WTC11 (cell line): Measurements from ENCODE around the gene MYO18A. TPM values are rescaled to one million over a fixed set of nuclear protein-coding genes. Genes with fewer than 3 reads are reported as not detected.

Experiments
- ATAC-seq: fragments of 200-7000 bp; cut with Tn5 transposase; 2 replicates; pipeline ENCODE4 v1.10.0; 2021; ENCODE audit warnings: mild to moderate bottlenecking, moderate library complexity
- CTCF ChIA-PET: fragments of 300-600 bp; sonication (Branson Sonifier 250); formaldehyde crosslinking; loops from one replicate; lab custom pipeline; 2021; ENCODE audit warnings: antibody characterized with exemption; lab: Charles Lee
- POLR2A ChIA-PET: fragments of 350-600 bp; sonication (Branson Sonifier 250); formaldehyde crosslinking; loops from one replicate; lab custom pipeline; 2021; ENCODE audit warnings: antibody characterized with exemption; lab: Charles Lee
- DNase-seq: peaks from one replicate; pipeline ENCODE4 v3.0.0; 2021; ENCODE audit warnings: low spot score
- H3K27ac Mint-ChIP-seq: 2 replicates; pipeline ENCODE4 v1.8.0; 2021; ENCODE audit warnings: mixed read lengths
- H3K27me3 Mint-ChIP-seq: 2 replicates; pipeline ENCODE4 v1.8.0; 2021; ENCODE audit warnings: low read depth, mild to moderate bottlenecking, moderate library complexity, mixed read lengths
- H3K36me3 Mint-ChIP-seq: 2 replicates; pipeline ENCODE4 v1.8.0; 2021; ENCODE audit warnings: mixed read lengths
- H3K4me1 Mint-ChIP-seq: 2 replicates; pipeline ENCODE4 v1.8.0; 2022; ENCODE audit warnings: mixed read lengths
- H3K4me3 Mint-ChIP-seq: 2 replicates; pipeline ENCODE4 v1.8.0; 2021; ENCODE audit warnings: mild to moderate bottlenecking, moderate library complexity, mixed read lengths
- H3K9me3 Mint-ChIP-seq: 2 replicates; pipeline ENCODE4 v1.8.0; 2021; ENCODE audit warnings: mixed read lengths
- CREB1 ChIP-seq: sonication (generic); formaldehyde crosslinking; IDR thresholded peaks from 2 replicates; pipeline ENCODE4 v1.8.0; 2023; ENCODE audit warnings: mild to moderate bottlenecking, missing genetic modification reagents
- E2F4 ChIP-seq: sonication (generic); formaldehyde crosslinking; IDR thresholded peaks from 2 replicates; pipeline ENCODE4 v1.8.1; 2022; ENCODE audit warnings: low read depth, mild to moderate bottlenecking, moderate library complexity, missing genetic modification reagents, borderline replicate concordance
- E2F5 ChIP-seq: sonication (generic); formaldehyde crosslinking; IDR thresholded peaks from 2 replicates; pipeline ENCODE4 v1.8.1; 2022; ENCODE audit warnings: mild to moderate bottlenecking, moderate library complexity, missing genetic modification reagents
- GRHL2 ChIP-seq: fragments of 250-450 bp; sonication (Bioruptor Pico); IDR thresholded peaks from 2 replicates; pipeline ENCODE4 v1.8.0; 2022; ENCODE audit warnings: mild to moderate bottlenecking, moderate library complexity; ENCODE audit not compliant: insufficient replicate concordance, severe bottlenecking
- HMGXB4 ChIP-seq: sonication (generic); formaldehyde crosslinking; IDR thresholded peaks from 2 replicates; pipeline ENCODE4 v1.8.1; 2023; ENCODE audit warnings: mild to moderate bottlenecking, moderate library complexity, missing genetic modification reagents
- JAZF1 ChIP-seq: fragments of 250-450 bp; sonication (Bioruptor Pico); IDR thresholded peaks from 2 replicates; pipeline ENCODE4 v1.9.0; 2021; ENCODE audit warnings: moderate library complexity, mild to moderate bottlenecking, inconsistent platforms
- JUN ChIP-seq: sonication (generic); formaldehyde crosslinking; IDR thresholded peaks from 2 replicates; pipeline ENCODE4 v1.8.0; 2023; ENCODE audit warnings: mild to moderate bottlenecking, missing genetic modification reagents
- MYBL2 ChIP-seq: sonication (generic); formaldehyde crosslinking; IDR thresholded peaks from 2 replicates; pipeline ENCODE4 v1.8.1; 2023; ENCODE audit warnings: mild to moderate bottlenecking, moderate library complexity, missing genetic modification reagents
- NFE2L1 ChIP-seq: sonication (generic); formaldehyde crosslinking; IDR thresholded peaks from 2 replicates; pipeline ENCODE4 v1.8.1; 2023; ENCODE audit warnings: missing genetic modification reagents
- OVOL2 ChIP-seq: fragments of 250-450 bp; sonication (Bioruptor Pico); IDR thresholded peaks from 2 replicates; pipeline ENCODE4 v1.9.0; 2021; ENCODE audit warnings: mild to moderate bottlenecking, borderline replicate concordance
- PRDM15 ChIP-seq: sonication (generic); formaldehyde crosslinking; IDR thresholded peaks from 2 replicates; pipeline ENCODE4 v1.8.0; 2022; ENCODE audit warnings: missing genetic modification reagents
- SMAD4 ChIP-seq: sonication (generic); formaldehyde crosslinking; IDR thresholded peaks from 2 replicates; pipeline ENCODE4 v1.8.0; 2022; ENCODE audit warnings: mild to moderate bottlenecking, missing genetic modification reagents
- STAT6 ChIP-seq: sonication (generic); formaldehyde crosslinking; conservative IDR thresholded peaks from 2 replicates; pipeline ENCODE4 v1.8.1; 2023; ENCODE audit warnings: mild to moderate bottlenecking, low read depth, missing genetic modification reagents, moderate library complexity
- ZMAT4 ChIP-seq: fragments of 250-450 bp; sonication (Bioruptor Pico); IDR thresholded peaks from 2 replicates; pipeline ENCODE4 v1.9.0; 2021; ENCODE audit warnings: mild to moderate bottlenecking
- ZNF138 ChIP-seq: sonication (generic); formaldehyde crosslinking; conservative IDR thresholded peaks from 2 replicates; pipeline ENCODE4 v1.8.1; 2022; ENCODE audit warnings: mild to moderate bottlenecking, moderate library complexity, missing genetic modification reagents
- ZNF423 ChIP-seq: fragments of 250-450 bp; sonication (Bioruptor Pico); IDR thresholded peaks from 2 replicates; pipeline ENCODE4 v2.1.2; 2022; ENCODE audit warnings: mild to moderate bottlenecking, moderate library complexity
- ZNF512 ChIP-seq: sonication (generic); formaldehyde crosslinking; IDR thresholded peaks from 2 replicates; pipeline ENCODE4 v1.8.1; 2022; ENCODE audit warnings: missing genetic modification reagents, borderline replicate concordance
- total RNA-seq: library from RNA; stranded (reverse); gene quantifications from 3 replicates; pipeline ENCODE4 v1.2.3, GENCODE V29; 2021

Gene MYO18A
- total RNA-seq, 1 experiment from 2014 or later = 54.9 TPM

- peaks cover 6% of the 10 kb centered on the region for H3K4me1 Mint-ChIP-seq
- no peak overlapping the region for H3K4me3 Mint-ChIP-seq
- ATAC-seq (no peak), DNase-seq (no peak)
- no peaks in the 10 kb centered on the region for H3K27me3 Mint-ChIP-seq
- H3K27ac Mint-ChIP-seq = no peak overlapping the region
- ChIA-PET CTCF (interaction anchor here (0.8 to 8.5 kb wide), 7 partner anchors 10 to 101 kb away, joined by 3 to 222 read pairs (median 39); partner anchors contain the start of gene MYO18A), POLR2A (interaction anchor here (0.6 kb wide), 1 partner anchor 314 kb away, joined by 3 read pairs; no protein-coding TSS in a partner anchor)
- no peak for TF ChIP-seq PRDM15 (CRISPR knock-in tag)
- no peak for TF ChIP-seq ZNF138
- TF ChIP-seq E2F5 = no peak
- no peak for TF ChIP-seq JAZF1 (CRISPR knock-in tag)
- no peak for TF ChIP-seq GRHL2 (CRISPR knock-in tag)
- TF ChIP-seq ZNF423 (CRISPR knock-in tag) = no peak
- no peak for TF ChIP-seq CREB1 (CRISPR knock-in tag)
- TF ChIP-seq E2F4 (CRISPR knock-in tag) = no peak
- TF ChIP-seq STAT6 = no peak
- TF ChIP-seq JUN (CRISPR knock-in tag) = no peak
- no peak for TF ChIP-seq SMAD4 (CRISPR knock-in tag)
- TF ChIP-seq OVOL2 (CRISPR knock-in tag) = no peak
- no peak for TF ChIP-seq HMGXB4 (CRISPR knock-in tag)
- no peak for TF ChIP-seq MYBL2 (CRISPR knock-in tag)
- TF ChIP-seq ZMAT4 (CRISPR knock-in tag) = no peak
- no peak for TF ChIP-seq ZNF512
- no peak for TF ChIP-seq NFE2L1 (CRISPR knock-in tag)
- no peaks in the 10 kb centered on the region for H3K36me3 Mint-ChIP-seq
- H3K9me3 Mint-ChIP-seq = no peaks in the 10 kb centered on the region
These were observed 36.7 kb upstream of the MYO18A start for GRCh38 chr17:29216856-29217255.
